Stomach (tissue), 4 donors: Measurements from ENCODE around the gene HS2ST1.

Source experiments
- POLR2AphosphoS5 ChIP-seq, 3 donors: sonication (generic); formaldehyde crosslinking; IDR thresholded peaks; one replicate each; pipeline ENCODE4 v1.6.1; 2016; ENCODE audit warnings: antibody characterized with exemption in 3 of 3
- TF ChIP-seq, protein P1 (sequence below), 7 experiments: fragments of 450-650 bp in 4 of 7; fragments of 200-600 bp in 3 of 7; sonication (generic) in 3 of 7; IDR thresholded peaks; one replicate each; pipeline ENCODE4 v1.5.1; 2016 to 2019; ENCODE audit warnings: antibody characterized with exemption in 7 of 7, control low read depth in 2 of 7, mild to moderate bottlenecking in 1 of 7

DNA sequence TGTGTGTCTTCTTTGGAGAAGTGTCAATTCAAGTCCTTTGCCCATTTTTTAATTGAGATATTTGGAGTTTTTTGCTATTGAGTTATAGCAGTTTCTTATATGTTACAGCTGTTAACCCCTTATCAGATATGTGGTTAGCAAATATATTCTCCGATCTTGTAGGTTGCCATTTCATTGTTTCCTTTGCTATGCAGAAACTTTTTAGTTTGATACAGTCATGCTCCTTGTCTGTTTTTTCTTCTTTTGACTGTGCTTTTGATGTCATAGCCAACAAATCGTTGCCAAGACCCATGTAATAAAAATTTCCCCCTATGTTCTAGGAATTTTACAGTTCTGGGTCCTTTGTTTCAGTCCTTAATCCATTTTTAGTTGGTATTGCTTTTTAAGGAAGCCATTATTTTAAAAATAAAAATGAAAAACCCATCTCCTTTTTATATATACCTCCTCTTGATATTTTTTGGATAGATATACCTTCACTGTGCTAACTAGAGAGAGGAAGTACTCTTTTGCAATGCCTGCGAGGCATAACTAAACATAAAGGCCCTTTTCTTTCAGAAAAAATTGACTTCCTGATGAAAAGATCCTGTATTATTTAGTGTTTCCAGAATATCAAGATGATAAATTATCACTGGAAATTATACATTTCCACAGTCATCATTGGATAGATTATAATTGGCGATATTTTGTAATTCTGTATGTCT lies 127.8 kb downstream of the HS2ST1 start:
- TF ChIP-seq, protein P1, sequence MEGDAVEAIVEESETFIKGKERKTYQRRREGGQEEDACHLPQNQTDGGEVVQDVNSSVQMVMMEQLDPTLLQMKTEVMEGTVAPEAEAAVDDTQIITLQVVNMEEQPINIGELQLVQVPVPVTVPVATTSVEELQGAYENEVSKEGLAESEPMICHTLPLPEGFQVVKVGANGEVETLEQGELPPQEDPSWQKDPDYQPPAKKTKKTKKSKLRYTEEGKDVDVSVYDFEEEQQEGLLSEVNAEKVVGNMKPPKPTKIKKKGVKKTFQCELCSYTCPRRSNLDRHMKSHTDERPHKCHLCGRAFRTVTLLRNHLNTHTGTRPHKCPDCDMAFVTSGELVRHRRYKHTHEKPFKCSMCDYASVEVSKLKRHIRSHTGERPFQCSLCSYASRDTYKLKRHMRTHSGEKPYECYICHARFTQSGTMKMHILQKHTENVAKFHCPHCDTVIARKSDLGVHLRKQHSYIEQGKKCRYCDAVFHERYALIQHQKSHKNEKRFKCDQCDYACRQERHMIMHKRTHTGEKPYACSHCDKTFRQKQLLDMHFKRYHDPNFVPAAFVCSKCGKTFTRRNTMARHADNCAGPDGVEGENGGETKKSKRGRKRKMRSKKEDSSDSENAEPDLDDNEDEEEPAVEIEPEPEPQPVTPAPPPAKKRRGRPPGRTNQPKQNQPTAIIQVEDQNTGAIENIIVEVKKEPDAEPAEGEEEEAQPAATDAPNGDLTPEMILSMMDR (IDR thresholded peaks at IDR 0.05) = no peak
- no peak for TF ChIP-seq POLR2AphosphoS5 (IDR thresholded peaks at IDR 0.05)
